DND-41 (cell line): ENCODE results near the gene ACOT6.

ENCODE experiments used
- ATAC-seq: fragments of 200-7000 bp; cut with Tn5 transposase; 3 replicates; pipeline ENCODE4 v1.9.1; 2021; ENCODE audit warnings: low read depth; ENCODE audit not compliant: insufficient read depth
- DNase-seq: peaks from one replicate; pipeline ENCODE4 v3.0.0-alpha.2; 2020
- H2AFZ ChIP-seq: 2 replicates; pipeline ENCODE4 v1.6.0; 2012; ENCODE audit warnings: low read depth, low read length
- H3K27ac ChIP-seq: 2 replicates; pipeline ENCODE4 v1.5.1; 2012; ENCODE audit warnings: low read length, inconsistent platforms
- H3K27me3 ChIP-seq: fragments of 200-600 bp; sonication (generic); 2 replicates; pipeline ENCODE4 v1.6.0; 2012; ENCODE audit warnings: low read length, mild to moderate bottlenecking, inconsistent platforms; ENCODE audit not compliant: insufficient read depth, poor library complexity
- H3K36me3 ChIP-seq: 2 replicates; pipeline ENCODE4 v1.5.1; 2012; ENCODE audit warnings: low read length, inconsistent platforms; ENCODE audit not compliant: insufficient read depth
- H3K4me1 ChIP-seq: 2 replicates; pipeline ENCODE4 v1.5.1; 2012; ENCODE audit warnings: mild to moderate bottlenecking, low read length; ENCODE audit not compliant: insufficient read depth
- H3K4me2 ChIP-seq: 2 replicates; pipeline ENCODE4 v1.6.0; 2012; ENCODE audit warnings: mild to moderate bottlenecking, moderate library complexity, low read length, inconsistent platforms; ENCODE audit not compliant: insufficient read depth
- H3K4me3 ChIP-seq, 2 experiments: fragments of 200-600 bp in 1 of 2; shearing (Covaris generic) in 1 of 2; 2 replicates each; pipeline ENCODE4 v1.5.1; 2012 to 2016; ENCODE audit warnings: inconsistent platforms in 2 of 2, low read length in 2 of 2, mild to moderate bottlenecking in 2 of 2, low read depth in 1 of 2, moderate library complexity in 1 of 2
- H3K79me2 ChIP-seq: 2 replicates; pipeline ENCODE4 v1.6.0; 2012; ENCODE audit warnings: low read length, inconsistent platforms; ENCODE audit not compliant: insufficient read depth
- H3K9ac ChIP-seq: 2 replicates; pipeline ENCODE4 v1.6.0; 2012; ENCODE audit warnings: low read depth, mild to moderate bottlenecking, inconsistent platforms, low read length, moderate library complexity
- H3K9me3 ChIP-seq: 2 replicates; pipeline ENCODE4 v1.5.1; 2012; ENCODE audit warnings: low read length, moderate library complexity, mild to moderate bottlenecking, inconsistent platforms; ENCODE audit not compliant: insufficient read depth, severe bottlenecking
- H4K20me1 ChIP-seq: 2 replicates; pipeline ENCODE4 v1.6.0; 2012; ENCODE audit warnings: low read length; ENCODE audit not compliant: insufficient read depth
- EZH2 ChIP-seq: IDR thresholded peaks from 3 replicates; pipeline ENCODE4 v1.6.1; 2012; ENCODE audit warnings: borderline replicate concordance, low read depth, mild to moderate bottlenecking, moderate library complexity, low read length, inconsistent platforms; ENCODE audit not compliant: severe bottlenecking
- TF ChIP-seq, protein P1 (sequence below): IDR thresholded peaks from 2 replicates; pipeline ENCODE4 v1.5.1; 2012; ENCODE audit warnings: borderline replicate concordance, low read length, moderate library complexity, mild to moderate bottlenecking; ENCODE audit not compliant: poor library complexity, severe bottlenecking; ENCODE audit errors: extremely low read depth

The ACOT6 gene

DNA sequence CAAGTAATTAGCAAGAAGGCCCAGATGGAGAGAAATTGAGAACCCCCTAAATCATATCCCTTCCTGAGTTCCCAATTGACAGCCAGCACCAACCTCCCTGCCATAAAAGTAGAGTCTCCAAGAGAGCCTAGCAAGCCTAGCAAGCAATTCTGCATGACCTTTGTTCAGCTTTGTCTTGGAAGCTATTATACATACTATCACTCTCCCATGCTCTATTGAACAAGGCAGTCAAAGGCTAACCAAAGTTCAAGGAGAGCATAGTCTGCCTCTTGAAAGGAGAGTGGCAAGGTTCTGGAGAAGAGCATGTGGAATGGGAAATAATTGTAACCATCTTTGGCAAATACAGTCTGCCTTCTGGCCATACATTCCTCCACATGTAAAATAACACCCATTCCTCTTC, 12.8 kb upstream of the ACOT6 start:
- no peak for ATAC-seq
- H3K9ac ChIP-seq: no peak overlapping the region
- H3K27me3 ChIP-seq: no peaks in the 10 kb centered on the region
- H3K4me2 ChIP-seq: no peak overlapping the region
- H3K9me3 ChIP-seq: no peaks in the 10 kb centered on the region
- no peak overlapping the region for H3K4me3 ChIP-seq
- H3K4me1 ChIP-seq: no peaks in the 10 kb centered on the region
- no peak overlapping the region for H3K27ac ChIP-seq
- TF ChIP-seq, protein P1, sequence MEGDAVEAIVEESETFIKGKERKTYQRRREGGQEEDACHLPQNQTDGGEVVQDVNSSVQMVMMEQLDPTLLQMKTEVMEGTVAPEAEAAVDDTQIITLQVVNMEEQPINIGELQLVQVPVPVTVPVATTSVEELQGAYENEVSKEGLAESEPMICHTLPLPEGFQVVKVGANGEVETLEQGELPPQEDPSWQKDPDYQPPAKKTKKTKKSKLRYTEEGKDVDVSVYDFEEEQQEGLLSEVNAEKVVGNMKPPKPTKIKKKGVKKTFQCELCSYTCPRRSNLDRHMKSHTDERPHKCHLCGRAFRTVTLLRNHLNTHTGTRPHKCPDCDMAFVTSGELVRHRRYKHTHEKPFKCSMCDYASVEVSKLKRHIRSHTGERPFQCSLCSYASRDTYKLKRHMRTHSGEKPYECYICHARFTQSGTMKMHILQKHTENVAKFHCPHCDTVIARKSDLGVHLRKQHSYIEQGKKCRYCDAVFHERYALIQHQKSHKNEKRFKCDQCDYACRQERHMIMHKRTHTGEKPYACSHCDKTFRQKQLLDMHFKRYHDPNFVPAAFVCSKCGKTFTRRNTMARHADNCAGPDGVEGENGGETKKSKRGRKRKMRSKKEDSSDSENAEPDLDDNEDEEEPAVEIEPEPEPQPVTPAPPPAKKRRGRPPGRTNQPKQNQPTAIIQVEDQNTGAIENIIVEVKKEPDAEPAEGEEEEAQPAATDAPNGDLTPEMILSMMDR: no peak
- no peak for TF ChIP-seq EZH2
- no peak for DNase-seq
- no peaks in the 10 kb centered on the region for H4K20me1 ChIP-seq
- no peaks in the 10 kb centered on the region for H3K36me3 ChIP-seq
- no peak overlapping the region for H2AFZ ChIP-seq
- no peaks in the 10 kb centered on the region for H3K79me2 ChIP-seq

- Histone ChIP-seq H3K79me2 (no peaks in the 10 kb centered on the region), H2AFZ (no peak overlapping the region), H3K27me3 (no peaks in the 10 kb centered on the region), H3K9me3 (no peaks in the 10 kb centered on the region), H4K20me1 (no peaks in the 10 kb centered on the region), H3K36me3 (no peaks in the 10 kb centered on the region), H3K9ac (no peak overlapping the region), H3K4me3 (no peak overlapping the region), H3K4me1 (no peaks in the 10 kb centered on the region), H3K27ac (no peak overlapping the region), H3K4me2 (no peak overlapping the region)
- no peak for DNase-seq
- ATAC-seq: no peak
- TF ChIP-seq, protein P1: no peak
- no peak for TF ChIP-seq EZH2
These were observed 9.3 kb upstream of the ACOT6 start for GRCh38 chr14:73602994-73603393.

- no peaks in the 10 kb centered on the region for H4K20me1 ChIP-seq
- no peak overlapping the region for H2AFZ ChIP-seq
- no peaks in the 10 kb centered on the region for H3K4me1 ChIP-seq
- ATAC-seq (no peak), DNase-seq (no peak)
- H3K27me3 ChIP-seq: no peaks in the 10 kb centered on the region
- TF ChIP-seq, protein P1: no peak
- no peak for TF ChIP-seq EZH2
- no peaks in the 10 kb centered on the region for H3K79me2 ChIP-seq
- H3K4me2 ChIP-seq: no peak overlapping the region
- H3K36me3 ChIP-seq: no peaks in the 10 kb centered on the region
- H3K9ac ChIP-seq: no peak overlapping the region
- no peaks in the 10 kb centered on the region for H3K9me3 ChIP-seq
- no peak overlapping the region for H3K4me3 ChIP-seq
- H3K27ac ChIP-seq: no peak overlapping the region
These were observed 6.0 kb upstream of the ACOT6 start for GRCh38 chr14:73606271-73606670.

DNA sequence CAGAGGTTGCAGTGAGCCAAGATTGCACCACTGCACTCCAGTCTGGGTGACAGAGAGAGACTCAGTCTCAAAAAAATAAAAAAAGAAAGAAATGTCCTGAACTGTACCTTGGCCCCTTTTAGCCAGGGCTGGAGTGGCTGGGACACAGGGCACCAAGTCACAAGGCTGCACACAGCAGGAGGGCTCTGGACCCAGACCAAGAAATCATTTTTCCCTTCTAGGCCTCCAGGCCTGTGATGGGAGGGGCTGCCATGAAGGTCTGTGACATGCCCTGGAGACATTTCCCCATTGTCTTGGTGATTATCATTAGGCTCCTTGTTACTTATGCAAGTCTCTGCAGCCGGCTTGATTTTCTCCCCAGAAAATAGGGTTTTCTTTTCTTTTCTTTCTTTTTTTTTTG, 5.1 kb upstream of the ACOT6 start:
- H3K27ac ChIP-seq: no peak overlapping the region
- H3K79me2 ChIP-seq: no peaks in the 10 kb centered on the region
- H3K4me2 ChIP-seq: no peak overlapping the region
- DNase-seq (no peak), ATAC-seq (no peak)
- no peak overlapping the region for H3K4me3 ChIP-seq
- no peaks in the 10 kb centered on the region for H3K9me3 ChIP-seq
- H2AFZ ChIP-seq: no peak overlapping the region
- H3K36me3 ChIP-seq: no peaks in the 10 kb centered on the region
- H4K20me1 ChIP-seq: no peaks in the 10 kb centered on the region
- no peaks in the 10 kb centered on the region for H3K27me3 ChIP-seq
- peaks cover 3% of the 10 kb centered on the region; the same call in 1 of the 2 replicates for H3K4me1 ChIP-seq
- H3K9ac ChIP-seq: no peak overlapping the region
- TF ChIP-seq, protein P1: no peak
- TF ChIP-seq EZH2: no peak
